ENCODE measurements around the gene PDILT.
"Not testable (repeated sequence)": the region's sequence is repeated elsewhere in the genome, so short reads cannot be mapped to it uniquely, and the experiment has no call there.

The PDILT gene

GRCh38 chr16:20424129-20424866, 19.8 kb upstream of the PDILT start:
- TF ChIP-seq EZH2 (IDR thresholded peaks at IDR 0.05) (no peak), POLR2AphosphoS5 (IDR thresholded peaks at IDR 0.05; ENCODE audit: borderline replicate concordance, low read depth, low read length) (no peak), FOXP2 (optimal IDR thresholded peaks at IDR 0.05; ENCODE audit: control extremely low read depth, extremely low read length, insufficient read depth) (no peak)

DNA sequence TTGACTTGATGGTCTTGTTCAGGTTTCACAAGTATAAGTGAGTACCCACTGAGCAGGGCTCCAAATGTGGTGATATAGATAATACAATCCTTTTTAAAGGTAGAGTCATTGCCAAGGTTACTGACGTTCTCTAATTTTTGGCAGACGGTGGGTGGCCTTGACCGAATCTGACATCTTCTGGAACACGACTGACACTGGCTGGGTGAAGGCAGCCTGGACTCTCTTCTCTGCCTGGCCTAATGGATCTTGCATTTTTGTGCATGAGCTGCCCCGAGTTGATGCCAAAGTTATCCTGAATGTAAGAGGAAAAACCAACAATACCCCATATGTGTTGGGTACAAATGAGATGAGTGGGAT, 19.2 kb upstream of the PDILT start:
- H3K36me3 ChIP-seq (ENCODE audit: insufficient read depth, low read length); H3K9ac ChIP-seq (ENCODE audit: insufficient read length); H3K4me3 ChIP-seq; DNase-seq (ENCODE audit: low read depth, low spot score); H3K9me3 ChIP-seq (ENCODE audit: low read depth, low read length); H3K27ac ChIP-seq: not testable (repeated sequence)

More at GRCh38 chr16:20424129-20424866, 19.8 kb upstream of the PDILT start:
- H3K4me3 ChIP-seq: no peak overlapping the region
- H3K9me3 ChIP-seq (ENCODE audit: low read depth, low read length): no peaks in the 10 kb centered on the region
- H3K36me3 ChIP-seq (ENCODE audit: insufficient read depth, low read length): no peaks in the 10 kb centered on the region
- DNase-seq (ENCODE audit: low read depth, low spot score): no peak
- no peak overlapping the region for H3K27ac ChIP-seq
- no peak overlapping the region for H3K9ac ChIP-seq (ENCODE audit: insufficient read length)

DNA sequence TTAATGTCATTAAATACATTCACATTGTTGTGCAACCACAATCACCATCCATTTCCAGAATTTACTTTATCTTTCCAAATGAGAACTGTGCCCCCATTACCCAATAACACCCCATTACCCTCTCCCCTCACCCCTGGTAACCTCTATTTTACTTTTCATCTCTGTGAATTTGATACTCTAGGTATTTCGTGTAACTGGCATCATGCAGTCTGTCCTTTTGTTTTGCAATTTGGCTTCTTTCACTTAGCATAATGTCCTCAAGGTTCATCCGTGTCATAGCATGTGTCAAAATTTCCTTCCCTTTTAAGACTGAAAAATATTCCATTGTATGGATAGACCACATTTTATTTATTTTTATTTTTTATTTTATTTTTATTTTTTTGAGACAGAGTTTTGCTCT, 17.2 kb upstream of the PDILT start:
- H3K36me3 ChIP-seq (ENCODE audit: insufficient read depth, low read length); H3K9ac ChIP-seq (ENCODE audit: insufficient read length); H3K4me3 ChIP-seq; H3K9me3 ChIP-seq (ENCODE audit: low read depth, low read length); DNase-seq (ENCODE audit: low read depth, low spot score); H3K27ac ChIP-seq: not testable (repeated sequence)

GRCh38 chr16:20419093-20419492, 14.6 kb upstream of the PDILT start:
- H3K9ac ChIP-seq (ENCODE audit: insufficient read length); H3K27ac ChIP-seq; DNase-seq (ENCODE audit: low read depth, low spot score): not testable (repeated sequence)

GRCh38 chr16:20415541-20415940, 11.0 kb upstream of the PDILT start:
- Histone ChIP-seq H3K4me3 (no peak overlapping the region), H3K36me3 (ENCODE audit: insufficient read depth, low read length) (no peaks in the 10 kb centered on the region), H3K9ac (ENCODE audit: insufficient read length) (no peak overlapping the region), H3K9me3 (ENCODE audit: low read depth, low read length) (no peaks in the 10 kb centered on the region), H3K27ac (no peak overlapping the region)
- DNase-seq (ENCODE audit: low read depth, low spot score): no peak
- TF ChIP-seq POLR2AphosphoS5 (IDR thresholded peaks at IDR 0.05; ENCODE audit: borderline replicate concordance, low read depth, low read length) (no peak), EZH2 (IDR thresholded peaks at IDR 0.05) (no peak), FOXP2 (optimal IDR thresholded peaks at IDR 0.05; ENCODE audit: control extremely low read depth, extremely low read length, insufficient read depth) (no peak)

More at GRCh38 chr16:20419093-20419492, 14.6 kb upstream of the PDILT start:
- H3K4me3 ChIP-seq; H3K9me3 ChIP-seq (ENCODE audit: low read depth, low read length); H3K36me3 ChIP-seq (ENCODE audit: insufficient read depth, low read length): not testable (repeated sequence)

GRCh38 chr16:20411055-20411454, 6.5 kb upstream of the PDILT start:
- TF ChIP-seq FOXP2 (optimal IDR thresholded peaks at IDR 0.05; ENCODE audit: control extremely low read depth, extremely low read length, insufficient read depth) (no peak), EZH2 (IDR thresholded peaks at IDR 0.05) (no peak), POLR2AphosphoS5 (IDR thresholded peaks at IDR 0.05; ENCODE audit: borderline replicate concordance, low read depth, low read length) (no peak)
- Histone ChIP-seq H3K9me3 (ENCODE audit: low read depth, low read length) (no peaks in the 10 kb centered on the region), H3K9ac (ENCODE audit: insufficient read length) (no peak overlapping the region), H3K36me3 (ENCODE audit: insufficient read depth, low read length) (no peaks in the 10 kb centered on the region), H3K4me3 (no peak overlapping the region), H3K27ac (no peak overlapping the region)
- DNase-seq (ENCODE audit: low read depth, low spot score): no peak

GRCh38 chr16:20410121-20410723, 5.7 kb upstream of the PDILT start:
- TF ChIP-seq POLR2AphosphoS5 (IDR thresholded peaks at IDR 0.05; ENCODE audit: borderline replicate concordance, low read depth, low read length) (no peak), FOXP2 (optimal IDR thresholded peaks at IDR 0.05; ENCODE audit: control extremely low read depth, extremely low read length, insufficient read depth) (no peak), EZH2 (IDR thresholded peaks at IDR 0.05) (no peak)
- Histone ChIP-seq H3K9ac (ENCODE audit: insufficient read length) (no peak overlapping the region), H3K27ac (no peak overlapping the region), H3K36me3 (ENCODE audit: insufficient read depth, low read length) (no peaks in the 10 kb centered on the region), H3K9me3 (ENCODE audit: low read depth, low read length) (no peaks in the 10 kb centered on the region), H3K4me3 (no peak overlapping the region)
- no peak for DNase-seq (ENCODE audit: low read depth, low spot score)

GRCh38 chr16:20409398-20410120, 5.0 kb upstream of the PDILT start, which contains the start of gene ACSM5:
TSS of gene ACSM5 (plus strand) at chr16:20409534. CDS start at chr16:20411485, 1,951 bp downstream.
- H3K27ac ChIP-seq: no peak within 1 kb of the TSS
- no peak for DNase-seq (ENCODE audit: low read depth, low spot score)
- TF ChIP-seq POLR2AphosphoS5 (IDR thresholded peaks at IDR 0.05; ENCODE audit: borderline replicate concordance, low read depth, low read length) (no peak), FOXP2 (optimal IDR thresholded peaks at IDR 0.05; ENCODE audit: control extremely low read depth, extremely low read length, insufficient read depth) (no peak), EZH2 (IDR thresholded peaks at IDR 0.05) (no peak)
- H3K4me3 ChIP-seq: no peak within 1 kb of the TSS
- no peaks in the 10 kb centered on the region for H3K9me3 ChIP-seq (ENCODE audit: low read depth, low read length)
- H3K9ac ChIP-seq (ENCODE audit: insufficient read length): no peak within 1 kb of the TSS
- no peaks in the 10 kb centered on the region for H3K36me3 ChIP-seq (ENCODE audit: insufficient read depth, low read length)

- no peaks in the 10 kb centered on the region for H3K36me3 ChIP-seq (ENCODE audit: insufficient read depth, low read length)
- H3K4me3 ChIP-seq: no peak overlapping the region
- no peak overlapping the region for H3K9ac ChIP-seq (ENCODE audit: insufficient read length)
- TF ChIP-seq FOXP2 (optimal IDR thresholded peaks at IDR 0.05; ENCODE audit: control extremely low read depth, extremely low read length, insufficient read depth): no peak
- no peak for TF ChIP-seq POLR2AphosphoS5 (IDR thresholded peaks at IDR 0.05; ENCODE audit: borderline replicate concordance, low read depth, low read length)
- TF ChIP-seq EZH2 (IDR thresholded peaks at IDR 0.05): no peak
- DNase-seq (ENCODE audit: low read depth, low spot score): no peak
- no peaks in the 10 kb centered on the region for H3K9me3 ChIP-seq (ENCODE audit: low read depth, low read length)
- no peak overlapping the region for H3K27ac ChIP-seq
Observed at GRCh38 chr16:20402651-20403050, 1.9 kb downstream of the PDILT start.

Measured in SK-N-MC (cell line).